Urothelium cell line (cell line): ENCODE data around the gene APBB1IP.
"Not testable (repeated sequence)": the region's sequence is repeated elsewhere in the genome, so short reads cannot be mapped to it uniquely, and the experiment has no call there.

Experiments
- DNase-seq: peaks from one replicate; pipeline ENCODE4 v3.0.0; 2011; ENCODE audit warnings: low spot score, mixed read lengths
- FAIRE-seq: peaks from 2 replicates; lab custom pipeline; 2011; peaks lifted over from hg19 to GRCh38; lab: Jason Lieb, UNC

Gene APBB1IP

DNA sequence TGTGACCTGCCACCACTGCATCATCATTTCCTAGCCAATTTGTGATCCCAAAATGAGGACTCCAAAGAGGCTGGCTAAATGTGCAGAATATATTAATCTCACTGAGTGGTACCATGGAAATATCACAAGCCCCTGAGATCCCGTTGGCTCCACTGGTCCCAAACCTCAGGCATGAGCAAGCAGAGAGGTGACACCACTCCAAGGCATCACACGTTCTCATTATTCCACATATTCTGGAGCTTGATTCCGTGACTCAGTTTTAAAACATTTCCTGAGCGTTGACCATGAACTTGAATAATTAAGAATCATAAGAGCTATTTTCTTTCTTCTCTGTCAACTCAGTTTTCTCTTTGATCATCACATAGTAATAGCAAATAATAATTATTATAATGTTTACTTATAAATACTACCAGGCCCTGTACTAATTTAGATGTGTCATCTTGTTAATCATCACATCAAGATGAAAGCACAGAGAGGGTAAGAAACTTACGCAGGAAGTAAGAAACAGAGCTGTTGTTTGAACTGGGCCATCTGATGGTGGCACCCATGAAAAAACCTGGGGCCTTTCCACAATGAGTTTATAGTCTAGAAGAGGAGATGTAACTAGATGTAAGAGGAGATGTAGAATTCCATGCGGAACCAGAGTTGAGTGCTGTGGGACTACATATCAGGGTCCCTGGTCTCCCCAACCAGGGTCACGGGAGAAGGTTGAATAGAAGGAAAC is 3.5 kb downstream of the APBB1IP start:
- DNase-seq (no peak), FAIRE-seq (no peak)

DNA sequence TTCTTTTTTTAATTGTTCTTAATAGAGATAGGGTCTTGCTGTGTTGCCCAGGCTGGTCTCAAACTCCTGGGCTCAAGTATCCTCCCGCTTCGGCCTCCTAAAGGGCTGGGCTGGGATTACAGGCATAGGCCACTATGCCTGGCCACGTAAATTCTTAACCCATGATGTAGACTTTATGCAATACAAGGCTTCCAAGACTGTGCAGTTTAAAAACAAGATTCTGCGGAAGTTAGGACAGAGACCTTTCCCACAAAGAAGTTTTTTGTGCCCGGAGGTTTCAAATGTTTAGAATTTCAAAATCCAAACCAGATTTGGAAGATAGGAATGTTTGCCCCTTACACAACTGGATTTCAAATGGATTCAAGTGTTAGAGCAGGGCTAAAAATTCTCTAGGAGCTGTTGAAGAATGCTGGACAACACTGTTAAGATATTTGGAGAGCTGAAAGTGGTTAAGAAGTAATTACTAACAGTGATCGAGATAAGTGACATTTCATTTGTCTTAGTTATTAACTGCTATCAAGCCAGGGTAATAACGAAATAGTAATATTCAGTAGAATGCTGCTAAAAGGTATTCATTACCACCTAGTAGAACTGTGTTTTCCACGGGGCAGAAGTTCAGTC is 7.4 kb downstream of the APBB1IP start:
- DNase-seq (no peak), FAIRE-seq (no peak)

DNA sequence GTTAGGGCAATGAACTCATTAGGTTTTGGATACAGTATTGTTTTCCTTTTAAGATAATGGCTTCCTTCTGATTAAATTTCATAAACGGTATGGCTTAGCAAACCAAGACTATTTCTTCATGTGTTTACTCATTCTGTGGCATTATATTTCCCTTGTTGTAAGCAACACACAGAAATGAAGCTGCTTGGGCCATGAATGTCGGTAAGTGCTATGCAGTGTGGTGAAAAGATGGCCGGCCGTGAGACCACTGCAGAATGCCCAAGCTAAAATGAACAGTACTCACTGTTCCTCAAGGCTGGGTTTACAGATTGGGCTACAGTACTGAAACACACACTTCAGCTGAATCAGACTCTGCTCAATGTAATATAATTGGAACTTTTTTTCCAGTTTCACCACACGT is 8.1 kb downstream of the APBB1IP start:
- DNase-seq (no peak), FAIRE-seq (peak; percentile 63)

DNA sequence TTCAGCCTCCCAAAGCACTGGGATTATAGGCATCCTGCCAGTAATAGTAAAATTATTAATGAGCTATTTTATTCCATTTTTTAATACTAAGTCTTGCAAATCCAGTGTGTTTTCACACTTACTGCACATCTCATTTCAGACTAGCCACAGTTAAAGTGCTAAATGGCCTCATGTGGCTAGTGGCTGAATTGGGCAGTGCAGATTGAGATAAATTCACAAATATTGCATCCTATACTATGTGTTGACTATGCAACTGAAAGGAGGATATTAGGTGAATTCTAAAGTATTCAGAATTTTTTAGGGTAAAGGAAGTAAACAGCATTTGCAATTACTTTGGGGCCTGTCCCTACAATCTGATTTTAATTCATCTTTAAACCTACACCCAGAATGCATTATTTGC is 10.2 kb downstream of the APBB1IP start:
- no peak for DNase-seq
- peak; percentile 23 for FAIRE-seq

DNA sequence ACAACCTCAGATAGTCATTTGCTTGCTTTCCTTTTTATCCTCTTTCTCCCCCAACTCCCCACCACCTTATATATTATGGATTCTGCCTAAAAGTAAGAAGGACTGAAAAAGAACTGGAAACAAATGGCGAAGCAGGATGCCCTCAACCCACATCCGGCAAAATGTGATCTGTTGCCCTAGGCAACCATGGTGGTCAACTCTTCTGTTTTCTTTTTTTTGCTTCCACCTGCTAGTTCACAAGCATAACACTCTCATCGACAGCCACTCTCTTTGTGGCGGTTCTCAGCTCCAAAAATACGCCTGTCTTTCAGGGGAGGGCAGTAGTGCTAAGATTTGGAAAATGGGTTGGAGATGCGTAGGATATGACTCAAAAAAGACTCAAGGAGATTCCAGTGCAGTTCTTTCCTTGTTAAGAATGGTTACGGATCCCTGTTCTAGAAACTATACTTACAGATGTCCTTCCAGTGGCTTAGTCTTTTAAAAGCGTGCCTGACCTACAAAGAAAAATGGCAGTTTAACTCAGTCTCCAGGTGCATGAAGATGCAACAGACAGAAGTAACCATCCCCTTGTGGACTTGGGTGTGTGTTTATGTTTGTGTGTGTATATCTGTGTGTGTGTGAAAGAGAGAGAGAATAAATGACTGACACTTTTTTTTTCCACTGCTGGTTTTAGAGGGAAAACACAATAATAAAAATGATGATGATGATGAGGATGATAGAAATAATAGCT is 10.7 kb downstream of the APBB1IP start:
- DNase-seq, result no peak
- no peak for FAIRE-seq

DNA sequence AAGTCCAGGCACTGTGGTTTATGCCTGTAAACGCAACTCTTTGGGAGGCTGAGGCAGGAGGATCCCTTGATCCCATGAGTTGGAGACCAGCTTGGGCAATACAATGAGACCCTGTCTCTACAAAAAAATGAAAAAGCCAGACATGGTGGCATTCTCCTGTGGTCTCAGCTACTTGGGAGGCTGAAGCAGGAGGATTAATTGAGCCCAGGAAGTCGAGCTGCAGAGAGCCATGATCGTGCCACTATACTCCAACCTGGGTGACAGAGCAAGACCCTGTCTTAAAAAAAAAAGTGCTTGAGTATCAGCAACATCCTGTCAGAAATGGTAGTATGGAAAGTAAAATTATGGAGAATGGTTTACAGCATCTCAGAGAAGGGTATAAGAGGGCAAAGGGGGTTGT is 11.6 kb downstream of the APBB1IP start:
- FAIRE-seq (no peak), DNase-seq (no peak)

DNA sequence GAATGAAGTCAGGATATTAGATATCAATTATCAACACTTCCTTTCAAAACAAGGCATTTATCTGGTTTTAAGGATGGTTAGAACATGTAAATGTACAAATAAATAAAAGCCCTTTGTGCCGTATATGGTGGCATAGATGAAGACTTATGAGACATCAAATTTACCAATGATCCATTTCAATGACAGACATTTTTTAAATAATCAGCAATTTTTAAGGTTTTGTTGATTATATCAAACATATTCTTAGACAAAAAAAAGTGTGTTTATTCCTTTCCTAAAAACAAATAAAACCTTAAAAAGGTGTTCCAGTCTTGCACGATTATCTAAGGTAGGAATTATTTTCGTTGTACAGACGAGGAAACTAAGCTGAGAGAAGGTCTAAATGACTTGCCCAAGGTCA is 13.8 kb downstream of the APBB1IP start:
- no peak for FAIRE-seq
- no peak for DNase-seq

DNA sequence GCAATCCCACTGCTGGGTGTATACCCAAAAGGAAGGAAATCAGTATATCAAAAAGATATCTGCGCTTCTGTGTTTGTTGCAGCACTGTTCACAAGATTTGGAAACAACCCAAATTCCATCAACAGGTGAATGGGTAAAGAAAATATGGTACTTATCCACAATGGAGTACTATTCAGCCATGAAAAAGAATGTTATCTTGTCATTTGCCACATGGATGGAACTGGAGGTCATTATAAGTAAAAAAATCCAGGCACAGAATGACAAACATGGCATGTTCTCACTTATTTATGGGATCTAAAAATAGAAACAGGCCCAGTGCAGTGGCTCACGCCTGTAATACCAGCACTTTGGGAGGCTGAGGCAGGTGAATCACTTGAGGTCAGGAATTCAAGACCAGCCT is 15.7 kb downstream of the APBB1IP start:
- no peak for DNase-seq
- FAIRE-seq, result no peak

DNA sequence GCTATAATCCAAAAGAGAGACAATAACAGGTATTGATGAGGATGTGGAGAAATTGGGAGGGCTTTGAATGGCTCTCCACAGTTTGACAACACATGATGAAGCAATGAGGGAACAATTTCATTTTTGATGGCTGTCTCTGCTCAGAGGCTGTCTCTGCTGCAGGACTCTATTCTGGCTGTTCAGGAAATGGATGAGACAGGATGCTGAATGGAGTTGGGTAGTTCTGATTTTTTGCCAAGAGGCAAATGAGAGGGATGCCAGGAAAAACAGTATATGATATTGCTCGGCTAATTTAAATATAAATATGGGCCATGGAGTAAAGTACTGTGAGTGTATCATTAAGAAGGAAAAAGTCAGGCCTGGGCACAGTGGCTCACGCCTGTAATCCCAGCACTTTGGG is 16.8 kb downstream of the APBB1IP start:
- FAIRE-seq (no peak), DNase-seq (no peak)

DNA sequence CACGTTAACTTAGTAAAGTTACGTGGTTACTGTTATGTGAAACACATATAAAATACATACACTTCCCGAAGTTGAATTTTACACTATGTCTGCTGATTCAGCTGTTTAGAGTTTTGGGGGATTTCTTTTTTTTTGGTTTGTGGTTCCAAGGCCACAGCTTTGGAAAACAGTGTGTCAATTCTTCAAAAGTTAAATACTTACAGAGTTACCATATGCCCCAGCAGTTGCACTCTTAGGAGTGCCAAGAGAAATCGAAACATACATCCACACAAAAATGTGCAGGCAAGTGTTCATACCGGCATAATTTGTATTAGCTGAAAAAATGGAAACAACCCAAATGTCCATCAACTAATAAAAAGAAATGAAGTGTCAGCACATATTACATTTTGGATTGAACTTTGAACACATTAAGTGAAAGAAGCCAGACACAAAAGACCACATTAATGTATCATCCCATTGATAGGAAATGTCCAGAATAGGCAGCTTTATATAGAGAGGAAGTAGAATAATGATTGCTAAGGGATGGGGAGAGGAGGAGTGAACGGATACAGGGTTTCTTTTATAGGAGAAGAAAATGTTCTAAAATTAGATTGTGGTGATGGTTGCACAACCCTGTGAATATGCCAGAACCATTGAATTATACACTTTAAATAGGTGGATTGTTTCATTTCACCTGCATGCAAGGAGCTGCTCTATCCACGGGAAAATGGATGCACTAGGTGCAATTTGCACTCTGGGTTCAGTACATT is 17.6 kb downstream of the APBB1IP start:
- DNase-seq, result no peak
- FAIRE-seq, result no peak

DNA sequence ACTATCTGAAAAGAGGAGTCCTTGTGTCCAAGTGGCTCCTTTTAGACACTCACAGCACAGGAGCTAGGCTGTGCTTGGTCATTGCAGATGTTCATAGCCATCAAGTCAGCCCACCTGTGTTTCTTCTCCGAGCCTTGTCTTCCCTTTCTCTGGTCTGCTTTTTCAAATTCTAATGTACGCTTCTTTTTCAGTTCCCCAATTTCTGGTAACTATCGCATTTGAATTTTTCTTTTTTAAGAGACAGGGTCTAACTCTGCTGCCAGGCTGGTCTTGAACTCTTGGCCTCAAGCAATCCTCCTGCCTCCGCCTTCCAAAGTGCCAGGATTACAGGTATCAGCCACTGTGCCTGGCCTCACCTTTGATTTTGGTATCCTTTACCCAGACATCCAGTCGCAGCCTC is 18.9 kb downstream of the APBB1IP start:
- FAIRE-seq (no peak), DNase-seq (no peak)

DNA sequence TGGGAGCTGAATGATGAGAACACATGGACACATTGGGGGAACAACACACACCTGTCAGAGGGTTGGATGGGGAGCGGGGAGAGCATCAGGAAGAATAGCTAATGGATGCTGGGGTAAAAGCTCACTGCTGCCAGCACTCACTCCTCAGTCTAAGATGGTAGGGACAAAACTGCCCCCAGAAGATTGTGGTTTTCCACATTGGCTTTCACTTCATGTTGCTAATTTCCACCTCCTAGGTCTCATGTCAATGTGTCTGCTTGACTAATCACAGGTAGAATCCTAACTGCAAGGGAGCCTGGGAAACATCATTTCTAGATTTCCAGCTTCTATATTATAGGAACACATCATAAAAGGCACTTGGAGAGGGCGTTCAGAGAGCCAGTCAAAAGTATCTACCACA is 22.6 kb downstream of the APBB1IP start:
- DNase-seq, result no peak
- no peak for FAIRE-seq

DNA sequence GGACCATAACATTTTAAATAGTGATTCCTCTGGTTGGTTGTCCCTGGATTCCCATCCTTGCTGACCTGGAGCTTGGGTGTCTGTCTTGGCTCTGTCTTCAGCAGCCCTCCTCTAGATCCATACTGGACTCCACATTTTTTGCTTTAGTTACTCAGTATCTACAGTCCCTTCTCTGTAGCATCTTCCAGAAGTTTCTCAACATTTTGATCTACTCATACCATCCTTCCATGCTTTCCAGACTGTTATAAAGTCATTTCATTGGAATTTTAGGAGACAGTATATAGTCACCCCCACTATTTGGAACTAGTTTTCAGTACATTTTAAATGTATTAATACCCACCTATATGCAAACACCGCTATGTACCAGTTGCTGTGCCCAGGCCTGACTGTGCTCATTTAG is 25.8 kb downstream of the APBB1IP start:
- no peak for FAIRE-seq

DNA sequence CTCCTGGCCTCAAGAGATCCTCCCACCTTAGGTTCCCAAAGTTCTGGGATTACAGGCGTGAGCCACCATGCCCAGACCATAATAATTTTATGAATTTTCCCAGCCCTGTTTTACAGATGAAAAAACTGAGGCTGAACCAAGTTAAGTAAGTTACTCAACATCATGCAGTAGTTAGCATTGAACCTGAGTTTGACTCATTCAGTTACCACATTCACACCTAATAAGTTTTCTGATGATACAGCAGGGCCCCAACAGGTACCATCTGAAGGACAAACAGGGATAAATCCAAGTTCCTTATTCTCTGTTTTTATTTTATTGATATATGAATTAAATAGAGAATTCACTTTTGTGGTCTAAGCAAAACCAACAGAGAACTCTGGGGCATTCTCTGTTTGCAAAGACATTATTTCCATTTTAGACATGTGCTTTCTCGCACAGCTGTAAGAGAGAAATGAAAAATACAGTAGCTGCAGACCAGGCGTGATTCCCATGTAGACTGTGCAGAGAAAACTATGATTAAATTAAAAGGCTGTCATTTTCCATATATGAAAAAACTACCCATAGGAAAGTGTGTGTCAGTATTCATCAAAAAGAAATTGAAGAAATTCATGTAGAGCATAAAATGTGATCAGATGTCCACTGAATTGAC is 26.6 kb downstream of the APBB1IP start:
- DNase-seq (no peak), FAIRE-seq (no peak)

More for the DNA sequence above, 25.8 kb downstream of the APBB1IP start:
- no peak for DNase-seq

DNA sequence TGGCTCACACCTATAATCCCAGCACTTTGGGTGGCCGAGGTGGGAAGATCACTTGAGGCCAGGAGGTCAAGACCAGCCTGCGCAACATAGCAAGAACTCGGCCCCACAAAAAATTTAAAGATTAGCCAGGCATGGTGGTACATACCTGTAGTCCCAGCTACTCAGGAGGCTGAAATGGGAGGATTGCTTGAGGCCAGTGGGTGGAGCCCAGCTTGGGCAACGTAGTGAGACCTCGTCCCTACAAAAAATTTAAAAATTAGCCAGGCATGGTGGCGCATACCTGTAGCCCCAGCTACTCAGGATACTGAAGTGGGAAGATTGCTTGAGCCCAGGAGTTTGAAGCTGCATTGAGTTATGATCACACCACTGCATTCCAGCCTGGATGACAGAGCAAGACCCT is 28.4 kb downstream of the APBB1IP start:
- not testable (repeated sequence) for FAIRE-seq, DNase-seq

DNA sequence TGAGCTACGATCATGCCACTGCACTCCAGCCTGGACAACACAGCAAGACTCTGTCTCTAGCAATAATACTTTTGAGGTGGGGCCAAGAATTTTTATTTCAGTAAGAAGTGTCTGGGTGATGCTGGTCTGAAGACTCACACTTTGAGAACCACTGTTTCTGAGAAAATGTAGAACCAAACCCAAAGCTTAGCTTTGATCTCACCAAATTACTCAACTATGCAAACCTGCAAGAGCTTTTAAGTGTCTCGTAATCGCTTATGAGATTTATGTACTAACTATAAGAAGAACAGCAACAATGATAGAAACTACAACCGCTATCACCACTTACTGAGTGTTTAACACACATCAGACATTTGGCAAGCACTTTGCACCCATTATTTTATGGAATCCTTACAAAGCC is 29.5 kb downstream of the APBB1IP start:
- DNase-seq, result no peak
- FAIRE-seq, result no peak

DNA sequence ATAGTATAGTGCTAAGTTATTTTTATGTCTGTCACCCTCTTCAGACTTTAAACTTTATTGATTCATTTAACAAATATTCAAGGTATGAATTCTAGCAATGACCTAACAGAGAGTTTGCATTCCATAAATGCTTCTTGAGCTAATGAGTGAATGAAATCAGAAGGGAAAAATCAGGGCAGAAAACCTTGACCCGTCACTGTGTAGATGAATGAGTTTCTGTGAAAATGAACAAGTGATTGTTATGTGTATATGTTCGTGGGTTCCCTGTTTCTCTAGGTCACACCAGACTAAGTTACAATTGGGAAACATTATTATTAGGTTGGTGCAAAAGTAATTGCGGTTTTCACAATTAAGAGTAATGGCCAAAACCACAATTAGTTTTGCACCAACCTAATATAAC is 30.1 kb downstream of the APBB1IP start:
- DNase-seq, result peak; percentile 16
- no peak for FAIRE-seq

DNA sequence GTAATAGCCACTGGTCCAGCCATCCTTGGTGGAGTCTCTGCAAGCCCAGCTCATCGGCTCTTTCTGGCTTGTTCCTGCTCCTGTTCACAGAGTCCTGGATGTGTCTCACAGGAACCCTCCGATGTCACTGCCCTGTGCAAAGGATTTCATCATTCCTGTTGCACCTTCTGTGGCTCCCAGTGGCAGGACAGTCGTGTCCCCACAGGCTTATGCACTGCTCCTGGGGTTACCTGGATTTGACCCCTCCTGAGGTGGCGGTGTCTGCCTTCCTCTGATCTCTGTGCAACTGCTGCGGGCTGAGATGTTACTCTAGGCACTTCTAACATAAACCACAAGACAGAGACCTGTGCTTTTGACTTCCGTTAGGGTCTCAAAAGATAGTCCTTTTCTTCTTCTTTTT is 30.6 kb downstream of the APBB1IP start:
- peak; percentile 27 for DNase-seq
- no peak for FAIRE-seq

DNA sequence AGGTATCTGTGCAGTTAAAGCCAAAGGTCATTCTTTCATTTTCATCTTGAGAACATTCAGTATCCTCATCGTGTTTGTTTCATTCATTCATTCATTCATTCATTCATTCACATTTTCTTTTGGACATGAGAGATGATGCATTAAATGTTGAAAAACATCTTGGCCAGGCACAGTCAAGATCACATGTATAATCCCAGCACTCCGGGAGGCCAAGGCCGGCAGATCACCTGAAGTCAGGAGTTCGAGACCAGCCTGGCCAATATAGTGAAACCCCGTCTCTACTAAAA is 34.3 kb downstream of the APBB1IP start:
- DNase-seq, result no peak
- FAIRE-seq, result no peak

DNA sequence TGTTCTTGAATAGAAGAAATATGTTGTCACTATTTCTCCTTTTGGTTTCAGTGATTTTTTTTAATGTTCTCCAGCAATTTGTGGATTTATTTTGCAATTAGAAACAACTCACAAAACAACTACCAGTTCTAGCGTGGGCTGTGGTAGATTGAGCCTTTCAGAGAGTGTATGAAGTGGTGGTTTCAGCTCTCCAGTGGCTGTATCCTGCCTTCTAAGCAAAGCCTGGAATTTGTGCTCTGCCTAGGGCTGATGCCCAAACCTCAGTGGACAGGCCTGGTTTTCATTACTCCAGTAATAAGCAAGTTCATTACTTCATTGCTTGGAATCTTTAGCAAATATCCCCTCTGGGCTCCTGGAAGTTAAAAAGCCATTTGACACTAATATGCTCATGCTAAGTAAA is 35.9 kb downstream of the APBB1IP start:
- FAIRE-seq, result no peak
- DNase-seq, result no peak

DNA sequence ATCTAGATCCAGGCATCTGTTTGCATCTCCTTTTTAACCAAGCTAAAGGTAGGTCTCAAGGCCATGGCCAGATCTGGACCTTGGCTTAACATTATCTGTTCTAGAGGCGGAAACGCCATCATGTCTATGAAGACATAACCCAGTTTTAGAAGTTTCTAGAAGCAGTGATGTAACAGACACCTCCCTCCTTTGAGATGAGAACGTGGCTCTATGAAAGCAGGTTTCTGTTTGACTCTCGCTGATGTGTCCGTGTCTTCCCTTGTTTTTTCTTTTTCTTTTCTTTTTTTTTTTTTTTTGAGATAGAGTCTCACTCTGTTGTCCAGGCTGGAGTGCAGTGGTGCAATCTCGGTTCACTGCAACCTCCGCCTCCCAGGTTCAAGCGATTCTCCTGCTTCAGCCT is 36.7 kb downstream of the APBB1IP start:
- not testable (repeated sequence) for FAIRE-seq, DNase-seq
